GM19468 (cell line): ENCODE measurements around the gene COL11A2.

Source experiments
- ATAC-seq: cut with Tn5 transposase; IDR thresholded peaks from one replicate; pipeline ENCODE4 v1.9.1; 2021; ENCODE audit warnings: mild to moderate bottlenecking, moderate library complexity, moderate number of reproducible peaks; ENCODE audit not compliant: unreplicated experiment; ENCODE audit errors: extremely low read depth

COL11A2 gene

GRCh38 chr6:33124947-33125346 is 67.3 kb downstream of the COL11A2 start:
- ATAC-seq: no peak

- no peak for ATAC-seq
Measured at GRCh38 chr6:33124525-33124901, 67.8 kb downstream of the COL11A2 start.

- no peak for ATAC-seq
Measured at GRCh38 chr6:33123732-33124524, 68.3 kb downstream of the COL11A2 start.

GRCh38 chr6:33123181-33123580 is 69.1 kb downstream of the COL11A2 start:
- ATAC-seq: no peak

GRCh38 chr6:33120001-33120400 is 72.3 kb downstream of the COL11A2 start:
- no peak for ATAC-seq

GRCh38 chr6:33118525-33119123 is 73.6 kb downstream of the COL11A2 start:
- ATAC-seq: no peak

GRCh38 chr6:33117811-33118277 is 74.4 kb downstream of the COL11A2 start:
- no peak for ATAC-seq

GRCh38 chr6:33116841-33117711 is 75.2 kb downstream of the COL11A2 start:
- no peak for ATAC-seq

GRCh38 chr6:33116417-33116816 is 75.8 kb downstream of the COL11A2 start:
- no peak for ATAC-seq

- no peak for ATAC-seq
Measured at GRCh38 chr6:33114406-33114805, 77.9 kb downstream of the COL11A2 start.

GRCh38 chr6:33113755-33114154 is 78.5 kb downstream of the COL11A2 start:
- no peak for ATAC-seq
